Activated T-cell treated with anti-CD3 and anti-CD28 coated beads, Interleukin-2, amount 50 U/mL, for 24 hours (primary cell): Measurements from ENCODE around the gene ACACA.

Source experiments
- DNase-seq: peaks from one replicate; pipeline ENCODE4 v3.0.0-alpha.2; 2020
- H3K27ac Mint-ChIP-seq: 2 replicates; pipeline ENCODE4 v1.8.0; 2020; ENCODE audit warnings: mild to moderate bottlenecking, mixed read lengths
- H3K27me3 Mint-ChIP-seq: 2 replicates; pipeline ENCODE4 v1.8.0; 2020; ENCODE audit warnings: mixed read lengths
- H3K36me3 Mint-ChIP-seq: 2 replicates; pipeline ENCODE4 v1.8.0; 2020; ENCODE audit warnings: low read depth, mixed read lengths
- H3K4me1 Mint-ChIP-seq: 2 replicates; pipeline ENCODE4 v1.8.0; 2020; ENCODE audit warnings: low read depth, mixed read lengths
- H3K4me3 Mint-ChIP-seq: 2 replicates; pipeline ENCODE4 v1.8.0; 2020; ENCODE audit warnings: mild to moderate bottlenecking, moderate library complexity, mixed read lengths
- H3K9me3 Mint-ChIP-seq: 2 replicates; pipeline ENCODE4 v1.8.0; 2020; ENCODE audit warnings: mixed read lengths

ACACA gene

GRCh38 chr17:37344519-37344918, 62.1 kb downstream of the ACACA start:
- Mint-ChIP-seq H3K4me1 (peaks cover 19% of the 10 kb centered on the region), H3K9me3 (no peaks in the 10 kb centered on the region), H3K27ac (peak overlapping the region; percentile 24), H3K4me3 (no peak overlapping the region), H3K36me3 (peaks cover 59% of the 10 kb centered on the region), H3K27me3 (no peaks in the 10 kb centered on the region)
- DNase-seq: no peak

- Mint-ChIP-seq H3K27me3 (no peaks in the 10 kb centered on the region), H3K4me3 (no peak overlapping the region), H3K9me3 (no peaks in the 10 kb centered on the region), H3K4me1 (peaks cover 19% of the 10 kb centered on the region), H3K27ac (no peak overlapping the region), H3K36me3 (peaks cover 64% of the 10 kb centered on the region)
- no peak for DNase-seq
Measured at GRCh38 chr17:37342589-37342988, 64.0 kb downstream of the ACACA start.

- Mint-ChIP-seq H3K27me3 (no peaks in the 10 kb centered on the region), H3K27ac (no peak overlapping the region), H3K4me3 (no peak overlapping the region), H3K9me3 (no peaks in the 10 kb centered on the region), H3K36me3 (peaks cover 66% of the 10 kb centered on the region), H3K4me1 (peaks cover 13% of the 10 kb centered on the region)
- no peak for DNase-seq
Measured at GRCh38 chr17:37340804-37341203, 65.8 kb downstream of the ACACA start.

- Mint-ChIP-seq H3K4me3 (no peak overlapping the region), H3K36me3 (peaks cover 65% of the 10 kb centered on the region), H3K9me3 (no peaks in the 10 kb centered on the region), H3K27ac (no peak overlapping the region), H3K4me1 (peaks cover 1% of the 10 kb centered on the region), H3K27me3 (no peaks in the 10 kb centered on the region)
- DNase-seq: no peak
Measured at GRCh38 chr17:37339321-37339720, 67.3 kb downstream of the ACACA start.

GRCh38 chr17:37338847-37339246, 67.8 kb downstream of the ACACA start:
- Mint-ChIP-seq H3K27ac (no peak overlapping the region), H3K27me3 (no peaks in the 10 kb centered on the region), H3K4me3 (no peak overlapping the region), H3K4me1 (peaks cover 1% of the 10 kb centered on the region), H3K36me3 (peaks cover 67% of the 10 kb centered on the region), H3K9me3 (no peaks in the 10 kb centered on the region)
- no peak for DNase-seq

GRCh38 chr17:37327341-37328090, 79.1 kb downstream of the ACACA start:
- H3K4me3 Mint-ChIP-seq: no peak overlapping the region
- peaks cover 76% of the 10 kb centered on the region for H3K36me3 Mint-ChIP-seq
- H3K9me3 Mint-ChIP-seq: no peaks in the 10 kb centered on the region
- no peaks in the 10 kb centered on the region for H3K4me1 Mint-ChIP-seq
- no peaks in the 10 kb centered on the region for H3K27me3 Mint-ChIP-seq
- DNase-seq: no peak
- H3K27ac Mint-ChIP-seq: no peak overlapping the region

- no peak overlapping the region for H3K4me3 Mint-ChIP-seq
- peaks cover 1% of the 10 kb centered on the region for H3K4me1 Mint-ChIP-seq
- no peak for DNase-seq
- H3K36me3 Mint-ChIP-seq: peaks cover 71% of the 10 kb centered on the region
- no peaks in the 10 kb centered on the region for H3K27me3 Mint-ChIP-seq
- H3K27ac Mint-ChIP-seq: no peak overlapping the region
- no peaks in the 10 kb centered on the region for H3K9me3 Mint-ChIP-seq
Measured at GRCh38 chr17:37322826-37323561, 83.6 kb downstream of the ACACA start.

GRCh38 chr17:37322106-37322505, 84.5 kb downstream of the ACACA start:
- no peak for DNase-seq
- no peak overlapping the region for H3K27ac Mint-ChIP-seq
- H3K9me3 Mint-ChIP-seq: no peaks in the 10 kb centered on the region
- no peak overlapping the region for H3K4me3 Mint-ChIP-seq
- H3K27me3 Mint-ChIP-seq: no peaks in the 10 kb centered on the region
- peaks cover 1% of the 10 kb centered on the region for H3K4me1 Mint-ChIP-seq
- peaks cover 69% of the 10 kb centered on the region for H3K36me3 Mint-ChIP-seq

- no peak overlapping the region for H3K27ac Mint-ChIP-seq
- H3K27me3 Mint-ChIP-seq: no peaks in the 10 kb centered on the region
- H3K4me1 Mint-ChIP-seq: peaks cover 1% of the 10 kb centered on the region
- peaks cover 68% of the 10 kb centered on the region for H3K36me3 Mint-ChIP-seq
- DNase-seq: no peak
- H3K4me3 Mint-ChIP-seq: no peak overlapping the region
- H3K9me3 Mint-ChIP-seq: no peaks in the 10 kb centered on the region
Measured at GRCh38 chr17:37318931-37319594, 87.6 kb downstream of the ACACA start.

- H3K27me3 Mint-ChIP-seq: no peaks in the 10 kb centered on the region
- H3K36me3 Mint-ChIP-seq: peaks cover 60% of the 10 kb centered on the region
- H3K9me3 Mint-ChIP-seq: no peaks in the 10 kb centered on the region
- H3K27ac Mint-ChIP-seq: no peak overlapping the region
- no peak for DNase-seq
- peaks cover 1% of the 10 kb centered on the region for H3K4me1 Mint-ChIP-seq
- H3K4me3 Mint-ChIP-seq: no peak overlapping the region
Measured at GRCh38 chr17:37317867-37318266, 88.8 kb downstream of the ACACA start.

- Mint-ChIP-seq H3K4me1 (peaks cover 1% of the 10 kb centered on the region), H3K27me3 (no peaks in the 10 kb centered on the region), H3K27ac (no peak overlapping the region), H3K36me3 (peaks cover 45% of the 10 kb centered on the region), H3K4me3 (no peak overlapping the region), H3K9me3 (no peaks in the 10 kb centered on the region)
- no peak for DNase-seq
Measured at GRCh38 chr17:37315601-37316000, 91.0 kb downstream of the ACACA start.

- H3K4me3 Mint-ChIP-seq: no peak overlapping the region
- H3K36me3 Mint-ChIP-seq: peaks cover 43% of the 10 kb centered on the region
- H3K4me1 Mint-ChIP-seq: no peaks in the 10 kb centered on the region
- H3K27me3 Mint-ChIP-seq: no peaks in the 10 kb centered on the region
- no peak for DNase-seq
- no peaks in the 10 kb centered on the region for H3K9me3 Mint-ChIP-seq
- H3K27ac Mint-ChIP-seq: no peak overlapping the region
Measured at GRCh38 chr17:37312137-37312923, 94.3 kb downstream of the ACACA start.

- peaks cover 40% of the 10 kb centered on the region for H3K36me3 Mint-ChIP-seq
- no peaks in the 10 kb centered on the region for H3K9me3 Mint-ChIP-seq
- H3K27me3 Mint-ChIP-seq: no peaks in the 10 kb centered on the region
- H3K4me1 Mint-ChIP-seq: no peaks in the 10 kb centered on the region
- H3K4me3 Mint-ChIP-seq: no peak overlapping the region
- no peak overlapping the region for H3K27ac Mint-ChIP-seq
- no peak for DNase-seq
Measured at GRCh38 chr17:37310940-37311339, 95.7 kb downstream of the ACACA start.

GRCh38 chr17:37309051-37309450, 97.6 kb downstream of the ACACA start:
- peaks cover 41% of the 10 kb centered on the region for H3K36me3 Mint-ChIP-seq
- H3K4me3 Mint-ChIP-seq: no peak overlapping the region
- no peaks in the 10 kb centered on the region for H3K4me1 Mint-ChIP-seq
- H3K27ac Mint-ChIP-seq: no peak overlapping the region
- no peaks in the 10 kb centered on the region for H3K27me3 Mint-ChIP-seq
- no peaks in the 10 kb centered on the region for H3K9me3 Mint-ChIP-seq
- DNase-seq: no peak
